GM12891 (cell line): ENCODE results near the gene BACE2.
"Not testable (repeated sequence)": the region's sequence is repeated elsewhere in the genome, so short reads cannot be mapped to it uniquely, and the experiment has no call there.

Experiments
- DNase-seq: peaks from one replicate; pipeline ENCODE4 v3.0.0; 2011; ENCODE audit warnings: low spot score; ENCODE audit not compliant: insufficient read length
- FAIRE-seq: peaks from 2 replicates; lab custom pipeline; 2011; peaks lifted over from hg19 to GRCh38; lab: Jason Lieb, UNC
- PAX5 ChIP-seq: IDR thresholded peaks from 2 replicates; pipeline ENCODE4 v1.6.1; 2011; ENCODE audit warnings: low read length, moderate library complexity, mild to moderate bottlenecking; ENCODE audit not compliant: insufficient read depth, severe bottlenecking
- POLR2A ChIP-seq: IDR thresholded peaks from 2 replicates; pipeline ENCODE4 v1.6.1; 2011; ENCODE audit warnings: low read depth, low read length, control low read depth
- POLR2AphosphoS5 ChIP-seq: IDR thresholded peaks from 2 replicates; pipeline ENCODE4 v1.6.1; 2011; ENCODE audit warnings: low read depth, low read length, control low read depth
- POU2F2 ChIP-seq: IDR thresholded peaks from 2 replicates; pipeline ENCODE4 v1.6.1; 2011; ENCODE audit warnings: low read depth, mild to moderate bottlenecking, control low read depth, low read length, moderate library complexity
- SPI1 ChIP-seq: IDR thresholded peaks from 2 replicates; pipeline ENCODE4 v1.6.1; 2011; ENCODE audit warnings: low read depth, low read length, control low read depth
- TAF1 ChIP-seq: IDR thresholded peaks from 2 replicates; pipeline ENCODE4 v1.6.1; 2011; ENCODE audit warnings: low read depth, low read length, control low read depth

BACE2 gene

DNA sequence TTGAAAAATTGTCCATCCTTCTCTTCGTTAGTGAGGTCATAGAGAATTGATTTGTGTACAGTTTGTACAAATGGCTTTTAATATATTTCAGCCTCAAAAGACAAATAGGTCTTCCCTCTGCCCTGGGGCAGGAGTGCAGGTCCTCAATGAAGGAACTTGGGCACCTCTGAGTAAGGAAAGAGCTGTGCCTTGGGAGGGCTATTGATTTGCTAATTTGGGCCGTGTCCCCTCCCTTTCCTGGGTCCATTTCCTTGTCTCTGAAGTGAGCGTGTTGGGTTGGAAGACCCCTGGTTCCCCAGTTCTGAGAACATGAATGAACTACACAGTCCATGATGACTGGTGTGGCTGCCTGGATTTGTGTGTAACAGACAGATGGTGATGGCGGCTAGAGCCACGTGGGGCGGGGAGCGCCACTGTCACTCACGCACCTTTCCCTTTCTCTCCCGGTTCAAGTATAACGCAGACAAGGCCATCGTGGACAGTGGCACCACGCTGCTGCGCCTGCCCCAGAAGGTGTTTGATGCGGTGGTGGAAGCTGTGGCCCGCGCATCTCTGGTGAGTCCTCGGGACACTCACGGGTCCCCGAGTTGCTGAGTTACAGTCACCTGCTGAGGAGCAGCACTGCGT lies 77.7 kb downstream of the BACE2 start:
- DNase-seq (no peak), FAIRE-seq (no peak)
- TF ChIP-seq SPI1 (no peak), TAF1 (no peak), POLR2AphosphoS5 (no peak), PAX5 (no peak), POU2F2 (no peak), POLR2A (no peak)

DNA sequence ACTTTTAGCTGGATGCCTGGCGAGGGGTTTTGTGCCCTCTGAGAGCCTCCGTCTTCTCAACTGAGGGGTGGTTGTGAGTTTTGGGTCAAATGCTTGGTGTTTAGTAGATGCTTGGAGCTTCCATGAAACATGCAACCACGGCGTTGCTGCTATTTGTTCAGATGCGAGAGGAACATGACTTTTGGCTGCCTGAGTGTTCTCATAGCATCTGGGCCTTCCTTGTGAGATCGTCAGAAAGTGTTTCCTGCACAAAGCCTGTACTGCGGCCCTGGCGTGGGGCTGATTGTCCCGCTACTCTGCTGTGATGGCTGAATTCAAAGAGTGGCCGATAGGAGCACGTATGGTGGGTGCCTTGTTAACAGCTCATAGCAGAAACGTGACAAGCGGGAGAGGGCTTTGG lies 78.8 kb downstream of the BACE2 start:
- DNase-seq (no peak), FAIRE-seq (no peak)
- TF ChIP-seq POLR2AphosphoS5 (no peak), POU2F2 (no peak), POLR2A (no peak), TAF1 (no peak), SPI1 (no peak), PAX5 (no peak)

DNA sequence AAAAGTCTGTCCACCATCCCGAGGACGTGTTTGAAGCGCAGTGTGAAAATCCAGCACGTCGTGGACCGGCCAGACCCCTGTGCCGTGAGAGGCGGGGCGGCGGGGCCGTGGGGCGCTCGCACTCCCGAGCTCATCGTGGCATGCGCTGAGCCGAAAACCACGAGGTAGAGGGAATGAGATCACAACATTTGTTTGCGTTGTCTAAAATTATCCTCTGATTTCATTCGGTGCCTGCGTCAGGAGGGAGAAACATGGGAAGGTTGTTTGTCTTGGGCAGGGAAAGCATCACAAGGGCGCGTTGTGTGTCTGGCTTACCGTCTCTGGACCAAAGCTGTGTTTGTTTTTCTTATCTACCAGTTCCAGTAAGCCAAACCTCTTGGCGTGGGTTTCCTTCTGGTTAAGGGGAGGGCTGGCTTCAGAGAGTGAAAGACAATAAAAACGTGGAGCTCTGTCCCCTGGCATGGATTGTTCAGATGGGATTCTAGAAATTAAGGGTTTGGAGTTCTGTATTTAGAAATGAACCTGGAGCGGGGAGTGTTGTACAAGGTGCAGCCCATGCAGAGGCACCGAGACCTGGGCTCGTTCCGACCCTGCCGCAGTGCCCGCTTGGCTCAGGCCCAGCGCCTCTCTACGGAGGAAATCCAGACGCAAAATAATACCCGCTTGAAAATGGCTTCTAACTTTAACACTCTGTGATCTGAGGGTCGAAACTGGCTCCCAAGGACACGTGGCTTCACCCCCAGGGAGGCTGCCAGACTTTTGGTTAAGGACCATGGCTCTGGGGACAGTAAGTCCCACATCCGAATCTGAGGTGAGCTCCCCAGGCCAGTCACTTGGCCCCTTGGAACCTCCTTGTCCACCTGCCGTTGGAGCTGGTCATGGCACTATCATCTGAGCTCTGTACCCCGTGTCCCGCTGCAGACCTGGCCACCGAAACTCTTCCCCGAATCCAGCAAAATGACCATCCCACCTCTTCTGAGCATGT lies 79.9 kb downstream of the BACE2 start:
- DNase-seq (no peak), FAIRE-seq (no peak)
- TF ChIP-seq PAX5 (no peak), TAF1 (no peak), POLR2AphosphoS5 (no peak), POLR2A (no peak), SPI1 (no peak), POU2F2 (no peak)

DNA sequence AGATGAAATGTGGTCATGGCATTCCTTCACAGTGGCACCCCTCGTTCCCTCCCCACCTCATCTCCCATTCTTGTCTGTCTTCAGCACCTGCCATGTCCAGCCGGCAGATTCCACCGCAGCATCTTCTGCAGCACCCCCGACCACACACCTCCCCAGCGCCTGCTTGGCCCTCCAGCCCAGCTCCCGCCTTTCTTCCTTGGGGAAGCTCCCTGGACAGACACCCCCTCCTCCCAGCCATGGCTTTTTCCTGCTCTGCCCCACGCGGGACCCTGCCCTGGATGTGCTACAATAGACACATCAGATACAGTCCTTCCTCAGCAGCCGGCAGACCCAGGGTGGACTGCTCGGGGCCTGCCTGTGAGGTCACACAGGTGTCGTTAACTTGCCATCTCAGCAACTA lies 81.5 kb downstream of the BACE2 start:
- FAIRE-seq (no peak), DNase-seq (no peak)
- TF ChIP-seq PAX5 (no peak), POU2F2 (no peak), TAF1 (no peak), POLR2AphosphoS5 (no peak), SPI1 (no peak), POLR2A (no peak)

DNA sequence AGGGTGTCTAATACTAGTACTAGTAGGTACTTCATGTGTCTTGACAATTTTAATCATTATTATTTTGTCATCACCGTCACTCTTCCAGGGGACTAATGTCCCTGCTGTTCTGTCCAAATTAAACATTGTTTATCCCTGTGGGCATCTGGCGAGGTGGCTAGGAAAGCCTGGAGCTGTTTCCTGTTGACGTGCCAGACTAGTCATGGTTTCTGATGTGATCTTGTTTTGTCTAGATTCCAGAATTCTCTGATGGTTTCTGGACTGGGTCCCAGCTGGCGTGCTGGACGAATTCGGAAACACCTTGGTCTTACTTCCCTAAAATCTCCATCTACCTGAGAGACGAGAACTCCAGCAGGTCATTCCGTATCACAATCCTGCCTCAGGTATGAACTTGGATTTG lies 82.6 kb downstream of the BACE2 start:
- FAIRE-seq, result no peak
- no peak for TF ChIP-seq TAF1
- no peak for TF ChIP-seq POLR2AphosphoS5
- no peak for TF ChIP-seq PAX5
- TF ChIP-seq POLR2A, result no peak
- no peak for TF ChIP-seq POU2F2
- no peak for TF ChIP-seq SPI1
- no peak for DNase-seq

DNA sequence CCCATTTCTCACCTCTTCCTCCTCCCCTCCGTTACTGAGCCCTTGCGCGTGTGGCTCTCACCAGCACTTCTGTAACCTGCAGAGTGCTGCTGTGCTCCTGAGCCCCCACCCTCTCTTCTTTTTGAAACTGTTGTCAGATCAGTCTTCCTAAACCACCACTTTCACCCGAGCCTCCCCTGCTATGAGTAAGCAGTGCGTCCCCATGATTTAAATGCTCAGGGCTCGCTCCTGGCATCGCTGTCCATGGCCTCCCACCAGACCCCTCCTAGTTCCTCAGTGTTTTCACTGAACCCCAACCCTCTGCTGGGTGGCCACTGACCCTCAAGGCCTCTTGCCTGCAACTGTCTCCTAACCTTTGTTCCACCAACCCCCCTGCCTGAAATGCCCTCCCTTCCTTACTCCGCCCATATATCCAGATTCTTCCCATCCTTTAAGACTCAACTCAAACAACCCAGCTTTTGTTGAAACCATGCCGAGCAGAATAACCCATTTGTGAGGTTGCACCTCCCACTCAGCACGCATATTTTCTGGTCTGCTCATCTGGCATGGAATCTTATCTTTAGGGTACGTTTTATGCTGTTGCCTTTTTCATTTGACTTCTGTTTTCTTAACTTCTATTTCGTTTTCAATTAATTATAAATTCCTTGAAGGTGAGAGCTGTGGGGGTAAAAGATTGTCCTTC lies 84.1 kb downstream of the BACE2 start:
- TF ChIP-seq POLR2AphosphoS5 (no peak), TAF1 (no peak), POLR2A (no peak), POU2F2 (no peak), PAX5 (no peak), SPI1 (no peak)
- DNase-seq (no peak), FAIRE-seq (no peak)

DNA sequence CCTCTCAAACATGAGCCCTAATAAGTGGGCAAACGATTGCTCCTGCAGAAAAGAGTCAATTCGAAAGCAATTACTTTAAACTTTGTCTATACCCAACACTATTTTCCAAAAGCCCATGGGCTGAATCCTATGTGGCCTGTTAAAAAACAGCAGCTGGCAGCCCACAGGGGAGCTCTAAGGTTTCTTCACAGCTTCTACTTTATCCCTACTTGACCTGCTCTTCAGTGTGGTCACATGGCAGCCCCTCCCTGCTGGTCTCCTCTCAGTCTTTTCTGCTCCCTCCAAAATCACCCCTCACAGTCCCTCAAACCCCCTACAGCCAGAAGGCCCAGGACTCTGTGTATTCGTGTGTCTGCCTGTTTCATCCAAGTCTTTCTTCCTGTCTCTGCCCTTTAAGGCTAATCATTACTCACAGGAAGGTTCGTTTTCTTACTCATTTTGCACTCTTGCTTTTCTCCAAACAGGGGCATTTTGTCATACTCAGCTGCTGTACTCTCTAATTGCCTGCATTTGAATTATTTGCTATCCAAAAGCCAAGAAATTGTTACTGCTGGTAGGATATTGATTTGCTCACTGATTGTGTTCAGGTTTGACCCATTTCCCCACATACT lies 86.2 kb downstream of the BACE2 start:
- no peak for DNase-seq
- FAIRE-seq, result no peak
- TF ChIP-seq SPI1, result no peak
- TF ChIP-seq TAF1, result no peak
- no peak for TF ChIP-seq POU2F2
- no peak for TF ChIP-seq POLR2AphosphoS5
- TF ChIP-seq POLR2A, result no peak

DNA sequence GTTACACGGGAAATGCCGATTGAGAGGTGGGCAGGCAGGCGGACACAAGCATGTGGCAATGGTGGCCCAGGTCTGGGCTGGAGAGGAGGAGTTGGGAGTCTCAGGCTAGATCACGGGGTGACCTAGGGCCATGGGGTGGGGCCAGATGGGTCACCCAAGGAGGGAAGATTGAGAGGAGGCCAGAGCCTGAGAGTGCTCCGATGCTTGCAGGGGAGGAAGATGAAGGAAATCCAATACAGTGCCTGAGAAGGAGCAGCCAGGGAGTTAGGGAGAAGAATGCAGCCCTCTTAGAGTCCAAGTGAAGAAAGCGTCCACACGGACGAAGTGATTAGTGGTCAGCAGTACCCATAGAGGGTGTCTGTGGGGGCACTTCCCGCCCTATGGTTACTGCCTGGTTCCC lies 87.2 kb downstream of the BACE2 start:
- FAIRE-seq (no peak), DNase-seq (no peak)
- TF ChIP-seq POLR2AphosphoS5 (no peak), TAF1 (no peak), POU2F2 (no peak), SPI1 (no peak), PAX5 (no peak), POLR2A (no peak)

DNA sequence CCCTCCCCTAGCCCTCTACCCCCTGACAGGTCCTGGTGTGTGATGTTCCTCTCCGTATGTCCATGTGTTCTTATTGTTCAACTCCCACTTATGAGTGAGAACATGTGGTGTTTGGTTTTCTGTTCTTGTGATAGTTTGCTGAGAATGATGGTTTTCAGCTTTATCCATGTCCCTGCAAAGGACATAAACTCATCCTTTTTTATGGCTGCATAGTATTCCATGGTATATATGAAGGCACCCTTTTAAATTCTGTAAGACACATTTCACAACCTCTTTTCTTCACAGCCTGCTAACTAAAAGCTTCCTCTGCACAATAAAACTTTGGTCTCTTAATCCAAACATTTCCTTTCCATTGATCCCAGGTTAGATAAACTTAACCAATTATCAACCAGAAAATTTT lies 88.3 kb downstream of the BACE2 start:
- not testable (repeated sequence) for FAIRE-seq, DNase-seq
